Endothelial cell (in vitro differentiated cells): Measurements from ENCODE around the gene UCKL1. TPM values are rescaled to one million over a fixed set of nuclear protein-coding genes. Genes with fewer than 3 reads are reported as not detected.
"Not testable (repeated sequence)": the region's sequence is repeated elsewhere in the genome, so short reads cannot be mapped to it uniquely, and the experiment has no call there.

ENCODE experiments used
- DNase-seq: peaks from one replicate; pipeline ENCODE4 v3.0.0; 2021; ENCODE audit warnings: low spot score
- H3K27ac Mint-ChIP-seq: one replicate; pipeline ENCODE4 v1.8.0; 2021; ENCODE audit warnings: mixed read lengths, inconsistent platforms; ENCODE audit not compliant: unreplicated experiment
- H3K27me3 Mint-ChIP-seq: one replicate; pipeline ENCODE4 v1.8.0; 2021; ENCODE audit warnings: mild to moderate bottlenecking, moderate library complexity, mixed read lengths, inconsistent platforms; ENCODE audit not compliant: unreplicated experiment
- H3K36me3 Mint-ChIP-seq: one replicate; pipeline ENCODE4 v1.8.0; 2021; ENCODE audit warnings: mild to moderate bottlenecking, low read depth, mixed read lengths, inconsistent platforms; ENCODE audit not compliant: unreplicated experiment
- H3K4me1 Mint-ChIP-seq: one replicate; pipeline ENCODE4 v1.8.0; 2021; ENCODE audit warnings: mild to moderate bottlenecking, mixed read lengths, inconsistent platforms; ENCODE audit not compliant: unreplicated experiment
- H3K4me3 Mint-ChIP-seq: one replicate; pipeline ENCODE4 v1.8.0; 2021; ENCODE audit warnings: mild to moderate bottlenecking, mixed read lengths, inconsistent platforms; ENCODE audit not compliant: unreplicated experiment
- H3K9me3 Mint-ChIP-seq: one replicate; pipeline ENCODE4 v1.8.0; 2021; ENCODE audit warnings: mixed read lengths, inconsistent platforms; ENCODE audit not compliant: unreplicated experiment
- CTCF ChIP-seq: fragments of 200-600 bp; sonication (generic); IDR thresholded peaks from one replicate; pipeline ENCODE4 v1.5.0; 2021; ENCODE audit warnings: antibody characterized with exemption; ENCODE audit not compliant: unreplicated experiment
- total RNA-seq: library from RNA; stranded (reverse); fragmentation: NEBNext Ultra II Directional; extraction: Animal tissue kit (Norgen Biotek cat#: 25700); gene quantifications from one replicate; pipeline ENCODE4 v1.2.1, GENCODE V29; 2021; ENCODE audit not compliant: unreplicated experiment

UCKL1 gene
- total RNA-seq, 1 donor from 2014 or later = 40.1 TPM

DNA sequence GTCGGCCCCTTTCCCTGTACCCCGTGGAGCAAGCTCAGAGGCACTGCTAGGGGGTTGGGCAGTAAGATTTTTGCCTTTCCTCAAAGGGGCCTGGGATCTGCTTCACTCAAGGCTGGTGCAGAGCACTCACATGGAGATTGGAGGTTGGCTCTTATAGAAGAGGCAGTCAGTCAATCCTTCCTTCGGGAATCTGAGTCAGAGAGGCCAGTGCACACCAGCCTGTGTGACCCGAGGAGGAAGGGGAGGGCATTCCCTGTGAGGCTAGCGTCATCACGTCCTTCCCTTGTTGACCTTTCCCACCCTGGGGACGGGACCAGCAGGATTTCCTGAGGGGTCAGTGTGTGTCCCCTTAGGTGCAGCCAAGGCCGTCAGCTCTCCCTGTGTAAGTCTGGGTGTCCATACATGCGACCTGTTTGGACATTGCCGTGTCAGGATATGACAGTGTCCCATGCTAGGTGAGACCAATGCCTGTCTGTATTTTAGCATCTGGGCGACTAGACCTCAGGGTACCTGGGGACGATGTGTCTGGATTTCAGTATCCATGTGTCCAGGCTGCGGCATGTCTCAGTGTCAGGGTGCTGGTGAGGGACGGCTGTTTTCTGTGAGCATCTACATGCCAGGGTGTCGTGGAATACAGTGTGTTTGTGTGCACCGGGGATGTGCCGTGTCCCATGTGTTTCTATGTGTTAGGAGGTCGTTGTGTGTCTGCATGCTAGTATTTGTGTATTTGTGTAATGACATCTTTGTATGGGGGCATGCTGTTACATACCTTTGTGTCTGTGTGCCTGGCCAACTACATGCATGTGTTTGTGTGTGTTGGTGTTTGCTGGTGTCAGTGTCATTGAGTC, 16.3 kb upstream of the UCKL1 start:
- no peak for DNase-seq
- H3K4me3 Mint-ChIP-seq = peak overlapping the region; percentile 57
- H3K9me3 Mint-ChIP-seq = no peaks in the 10 kb centered on the region
- peaks cover 10% of the 10 kb centered on the region for H3K36me3 Mint-ChIP-seq
- no peak for TF ChIP-seq CTCF
- H3K27ac Mint-ChIP-seq = peak overlapping the region; percentile 38
- H3K4me1 Mint-ChIP-seq = peaks cover 17% of the 10 kb centered on the region
- peaks cover 3% of the 10 kb centered on the region for H3K27me3 Mint-ChIP-seq

- Mint-ChIP-seq H3K4me1 (peaks cover 17% of the 10 kb centered on the region), H3K36me3 (peaks cover 10% of the 10 kb centered on the region)
- not testable (repeated sequence) for H3K4me3 Mint-ChIP-seq, H3K9me3 Mint-ChIP-seq, DNase-seq, H3K27ac Mint-ChIP-seq, H3K27me3 Mint-ChIP-seq
Measured at GRCh38 chr20:63971960-63972311, 15.7 kb upstream of the UCKL1 start.

GRCh38 chr20:63970714-63971431, 14.7 kb upstream of the UCKL1 start:
- TF ChIP-seq CTCF = no peak
- peaks cover 3% of the 10 kb centered on the region for H3K27me3 Mint-ChIP-seq
- no peaks in the 10 kb centered on the region for H3K9me3 Mint-ChIP-seq
- H3K4me3 Mint-ChIP-seq = peak overlapping the region; percentile 67
- no peak for DNase-seq
- peaks cover 17% of the 10 kb centered on the region for H3K4me1 Mint-ChIP-seq
- H3K36me3 Mint-ChIP-seq = peaks cover 15% of the 10 kb centered on the region
- no peak overlapping the region for H3K27ac Mint-ChIP-seq

DNA sequence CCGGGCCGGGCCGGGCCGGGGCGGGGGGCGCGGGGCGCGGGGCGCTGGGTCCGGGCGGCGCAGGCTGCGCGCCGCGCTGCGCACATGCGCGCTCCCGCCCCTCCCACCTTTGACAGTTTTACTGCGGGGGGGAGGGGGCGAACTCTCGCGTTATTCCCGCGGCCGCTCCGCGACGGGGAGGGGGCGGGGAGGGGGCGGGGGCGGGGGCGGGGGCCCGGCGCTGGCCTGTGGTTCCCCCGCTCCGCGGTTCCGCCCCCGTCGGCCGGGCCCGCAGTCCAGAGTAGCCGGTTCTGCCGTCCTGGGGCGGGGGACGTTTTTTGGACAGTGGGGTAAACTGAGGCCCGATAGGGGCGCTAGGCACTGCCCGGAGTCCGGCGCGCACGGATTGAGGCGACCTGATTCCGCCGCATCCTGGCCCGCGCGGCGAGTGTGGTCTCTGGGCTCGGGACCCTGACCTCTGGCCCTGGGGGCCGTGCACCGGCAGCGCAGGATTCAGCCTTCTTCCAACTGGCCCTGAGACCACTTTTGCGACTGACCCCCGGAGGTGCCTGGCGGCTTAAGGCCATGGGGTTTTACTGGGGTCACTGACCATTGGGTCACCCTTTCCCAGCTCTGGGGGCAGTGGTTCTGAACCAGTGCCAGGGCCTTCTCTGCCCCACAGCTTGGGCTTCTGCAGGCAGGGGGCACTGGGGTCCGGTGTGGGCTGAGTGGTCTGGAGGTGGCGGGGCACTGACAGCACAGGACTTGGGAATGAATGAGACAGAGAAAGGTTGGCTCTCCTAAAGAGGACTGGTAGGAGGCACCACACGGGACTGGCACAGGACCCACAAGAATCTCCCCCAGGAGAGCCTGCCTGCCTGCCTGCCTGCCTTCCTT, 13.9 kb upstream of the UCKL1 start, which contains the start of gene ZNF512B:
Gene ZNF512B, minus strand, starts transcription at position 93 of the 876 bp plus-strand sequence. CDS start 1,980 bp downstream, outside the sequence.
- DNase-seq = peak; percentile 76
- TF ChIP-seq CTCF = no peak
- Mint-ChIP-seq H3K36me3 (peaks cover 15% of the 10 kb centered on the region), H3K27ac (no peak within 1 kb of the TSS), H3K9me3 (no peaks in the 10 kb centered on the region), H3K4me1 (peaks cover 17% of the 10 kb centered on the region), H3K4me3 (peak within 1 kb of the TSS; percentile 90), H3K27me3 (peaks cover 3% of the 10 kb centered on the region)
